Nephron progenitor cell (in vitro differentiated cells): ENCODE results near the gene CD177.
"Not testable (repeated sequence)": the region's sequence is repeated elsewhere in the genome, so short reads cannot be mapped to it uniquely, and the experiment has no call there.

ENCODE experiments used
- DNase-seq: peaks from one replicate; pipeline ENCODE4 v3.0.0; 2021
- H3K27ac Mint-ChIP-seq: 2 replicates; pipeline ENCODE4 v1.8.0; 2021; ENCODE audit warnings: mild to moderate bottlenecking, moderate library complexity, mixed read lengths
- H3K27me3 Mint-ChIP-seq: 2 replicates; pipeline ENCODE4 v1.8.0; 2021; ENCODE audit warnings: mild to moderate bottlenecking, low read depth, mixed read lengths; ENCODE audit not compliant: poor library complexity
- H3K36me3 Mint-ChIP-seq: 2 replicates; pipeline ENCODE4 v1.8.0; 2021; ENCODE audit warnings: low read depth, mixed read lengths
- H3K4me1 Mint-ChIP-seq: 2 replicates; pipeline ENCODE4 v1.8.0; 2021; ENCODE audit warnings: mixed read lengths
- H3K4me3 Mint-ChIP-seq: 2 replicates; pipeline ENCODE4 v1.8.0; 2021; ENCODE audit warnings: mild to moderate bottlenecking, moderate library complexity, mixed read lengths
- H3K9me3 Mint-ChIP-seq: 2 replicates; pipeline ENCODE4 v1.8.0; 2021; ENCODE audit warnings: mild to moderate bottlenecking, moderate library complexity, mixed read lengths
- TF ChIP-seq, protein P1 (sequence below): fragments of 200-600 bp; sonication (generic); IDR thresholded peaks from 2 replicates; pipeline ENCODE4 v1.5.0; 2021; ENCODE audit warnings: antibody characterized with exemption

CD177 gene

DNA sequence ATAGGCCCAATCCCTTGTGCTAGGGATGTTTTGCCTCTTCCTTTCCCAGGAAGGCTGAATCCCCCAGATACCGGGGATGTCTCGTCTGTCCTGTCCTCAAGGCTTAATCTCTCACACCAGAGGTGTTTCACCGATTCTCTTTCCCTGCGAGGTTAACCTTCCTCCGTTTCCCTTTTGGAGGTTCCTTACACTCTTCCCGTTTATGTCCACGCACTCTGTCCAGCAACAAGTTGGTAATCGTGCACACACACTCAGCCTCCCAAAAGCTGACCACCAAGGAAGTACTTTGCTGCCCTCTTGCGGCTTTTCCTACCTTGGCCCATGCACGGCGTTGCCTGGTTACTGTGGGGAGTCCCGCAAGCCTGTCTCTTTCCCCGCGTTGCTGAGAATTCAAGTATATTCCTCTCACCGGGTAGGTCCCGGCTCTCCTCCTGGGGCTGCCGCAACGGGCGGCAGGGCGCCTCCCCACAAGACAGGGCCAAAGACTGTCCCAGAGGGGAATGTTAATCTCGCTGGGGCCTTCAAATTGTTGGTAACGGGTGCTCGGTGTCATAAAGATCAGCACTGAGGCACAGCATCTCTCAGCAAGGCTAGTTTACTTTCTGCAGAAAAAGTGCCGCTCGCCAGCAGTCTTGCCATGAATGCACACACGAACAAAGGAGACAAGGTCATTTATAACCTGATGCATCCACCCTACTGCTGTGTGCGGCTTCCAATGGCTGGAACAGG lies 36.7 kb upstream of the CD177 start:
- H3K36me3 Mint-ChIP-seq: no peaks in the 10 kb centered on the region
- peak overlapping the region; percentile 46 for H3K4me3 Mint-ChIP-seq
- TF ChIP-seq, protein P1, sequence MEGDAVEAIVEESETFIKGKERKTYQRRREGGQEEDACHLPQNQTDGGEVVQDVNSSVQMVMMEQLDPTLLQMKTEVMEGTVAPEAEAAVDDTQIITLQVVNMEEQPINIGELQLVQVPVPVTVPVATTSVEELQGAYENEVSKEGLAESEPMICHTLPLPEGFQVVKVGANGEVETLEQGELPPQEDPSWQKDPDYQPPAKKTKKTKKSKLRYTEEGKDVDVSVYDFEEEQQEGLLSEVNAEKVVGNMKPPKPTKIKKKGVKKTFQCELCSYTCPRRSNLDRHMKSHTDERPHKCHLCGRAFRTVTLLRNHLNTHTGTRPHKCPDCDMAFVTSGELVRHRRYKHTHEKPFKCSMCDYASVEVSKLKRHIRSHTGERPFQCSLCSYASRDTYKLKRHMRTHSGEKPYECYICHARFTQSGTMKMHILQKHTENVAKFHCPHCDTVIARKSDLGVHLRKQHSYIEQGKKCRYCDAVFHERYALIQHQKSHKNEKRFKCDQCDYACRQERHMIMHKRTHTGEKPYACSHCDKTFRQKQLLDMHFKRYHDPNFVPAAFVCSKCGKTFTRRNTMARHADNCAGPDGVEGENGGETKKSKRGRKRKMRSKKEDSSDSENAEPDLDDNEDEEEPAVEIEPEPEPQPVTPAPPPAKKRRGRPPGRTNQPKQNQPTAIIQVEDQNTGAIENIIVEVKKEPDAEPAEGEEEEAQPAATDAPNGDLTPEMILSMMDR: peak; percentile 23
- H3K4me1 Mint-ChIP-seq: no peaks in the 10 kb centered on the region
- H3K27ac Mint-ChIP-seq: no peak overlapping the region
- peaks cover 66% of the 10 kb centered on the region for H3K9me3 Mint-ChIP-seq
- DNase-seq: peak; percentile 40
- peaks cover 5% of the 10 kb centered on the region for H3K27me3 Mint-ChIP-seq

DNA sequence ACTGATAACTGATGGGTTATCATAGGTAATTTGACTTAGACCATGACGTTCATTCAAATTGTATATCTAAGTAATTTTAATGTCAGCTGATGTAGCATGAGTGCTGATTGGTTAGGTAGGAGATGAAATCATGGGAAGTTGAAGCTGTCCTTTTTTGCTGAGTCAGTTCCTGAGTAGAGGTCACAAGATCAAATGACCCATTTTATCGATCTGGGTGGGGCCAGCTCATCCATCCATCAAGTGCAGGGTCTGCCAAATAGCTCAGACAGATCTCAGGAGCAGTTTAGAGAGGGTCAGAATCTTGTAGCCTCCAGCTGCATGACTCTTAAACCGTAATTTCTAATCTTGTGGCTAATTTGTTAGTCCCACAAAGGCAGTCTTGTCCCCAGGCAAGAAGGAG lies 35.3 kb upstream of the CD177 start:
- peaks cover 5% of the 10 kb centered on the region for H3K27me3 Mint-ChIP-seq
- H3K4me1 Mint-ChIP-seq: no peaks in the 10 kb centered on the region
- no peak overlapping the region for H3K27ac Mint-ChIP-seq
- TF ChIP-seq, protein P1: no peak
- no peak overlapping the region for H3K4me3 Mint-ChIP-seq
- no peaks in the 10 kb centered on the region for H3K36me3 Mint-ChIP-seq
- peaks cover 63% of the 10 kb centered on the region for H3K9me3 Mint-ChIP-seq
- DNase-seq: no peak

DNA sequence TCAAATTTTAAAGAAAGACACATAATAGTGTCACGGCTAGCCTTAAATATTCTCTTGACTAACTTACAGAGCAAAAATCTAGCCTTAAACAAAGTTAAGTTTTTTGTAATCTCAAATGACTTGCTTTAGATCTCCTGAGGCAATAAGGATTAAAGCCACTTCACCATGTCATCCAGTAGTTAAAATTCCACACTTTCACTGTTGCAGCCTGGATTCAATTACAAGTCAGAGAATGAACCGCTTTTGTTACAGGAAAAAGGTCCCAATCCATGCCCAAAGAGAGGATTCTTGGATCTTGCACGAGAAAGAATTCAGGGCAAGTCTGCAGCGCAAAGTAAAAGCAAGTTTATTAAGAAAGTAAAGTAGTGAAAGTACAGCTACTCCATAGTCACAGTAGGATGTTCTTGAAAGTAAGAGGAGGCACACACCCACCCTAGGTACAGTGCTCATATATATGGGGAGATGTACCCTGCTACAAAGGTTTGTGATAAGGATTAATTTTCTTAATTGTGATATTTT lies 34.6 kb upstream of the CD177 start:
- TF ChIP-seq, protein P1: no peak
- H3K9me3 Mint-ChIP-seq: peaks cover 60% of the 10 kb centered on the region
- peaks cover 5% of the 10 kb centered on the region for H3K27me3 Mint-ChIP-seq
- no peak for DNase-seq
- no peak overlapping the region for H3K4me3 Mint-ChIP-seq
- H3K4me1 Mint-ChIP-seq: no peaks in the 10 kb centered on the region
- H3K36me3 Mint-ChIP-seq: no peaks in the 10 kb centered on the region
- H3K27ac Mint-ChIP-seq: no peak overlapping the region

DNA sequence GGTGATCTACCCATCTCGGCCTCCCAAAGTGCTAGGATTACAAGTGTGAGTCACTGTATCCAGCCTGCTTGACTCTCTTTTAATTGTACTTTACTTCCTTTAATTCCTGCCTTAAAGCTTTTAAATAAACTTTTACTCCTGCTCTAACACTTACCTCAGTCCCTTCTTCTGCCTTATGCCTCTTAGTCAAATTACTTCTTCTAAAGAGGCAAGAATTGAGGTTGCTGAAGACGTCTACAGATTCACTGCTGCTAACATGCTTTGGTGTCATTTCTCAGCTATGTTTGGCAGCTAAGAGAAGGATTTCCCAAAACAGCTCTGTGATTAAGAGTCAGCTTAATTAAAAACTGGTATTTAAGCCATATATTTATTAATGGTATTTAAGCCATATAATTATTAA lies 32.9 kb upstream of the CD177 start:
- TF ChIP-seq, protein P1: no peak
- Mint-ChIP-seq H3K27me3 (peaks cover 5% of the 10 kb centered on the region), H3K9me3 (peaks cover 43% of the 10 kb centered on the region), H3K4me1 (no peaks in the 10 kb centered on the region), H3K4me3 (no peak overlapping the region), H3K27ac (no peak overlapping the region), H3K36me3 (no peaks in the 10 kb centered on the region)
- no peak for DNase-seq

DNA sequence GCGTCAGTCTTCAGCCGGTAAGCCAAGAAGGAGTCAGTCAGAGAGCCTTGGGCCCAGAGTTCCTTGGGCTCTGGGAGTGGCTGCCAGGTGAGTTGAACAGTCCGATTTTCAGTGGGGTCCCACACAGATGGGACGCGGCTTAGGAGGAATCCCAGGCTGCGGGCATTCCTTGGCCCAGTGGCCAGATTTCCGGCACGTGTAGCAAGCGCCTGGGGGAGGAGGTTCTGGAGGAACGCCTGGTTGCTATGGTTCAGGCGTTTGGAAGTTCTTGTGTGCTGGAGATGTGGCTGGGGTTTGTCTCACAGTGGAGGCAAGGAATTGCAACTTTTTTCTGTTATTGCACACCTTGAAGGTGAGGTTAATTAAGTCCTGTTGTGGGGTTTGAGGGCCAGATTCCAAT lies 26.7 kb upstream of the CD177 start:
- H3K36me3 Mint-ChIP-seq, H3K4me1 Mint-ChIP-seq, DNase-seq, H3K27me3 Mint-ChIP-seq, H3K4me3 Mint-ChIP-seq, H3K27ac Mint-ChIP-seq: not testable (repeated sequence)
- H3K9me3 Mint-ChIP-seq: peaks cover 17% of the 10 kb centered on the region

DNA sequence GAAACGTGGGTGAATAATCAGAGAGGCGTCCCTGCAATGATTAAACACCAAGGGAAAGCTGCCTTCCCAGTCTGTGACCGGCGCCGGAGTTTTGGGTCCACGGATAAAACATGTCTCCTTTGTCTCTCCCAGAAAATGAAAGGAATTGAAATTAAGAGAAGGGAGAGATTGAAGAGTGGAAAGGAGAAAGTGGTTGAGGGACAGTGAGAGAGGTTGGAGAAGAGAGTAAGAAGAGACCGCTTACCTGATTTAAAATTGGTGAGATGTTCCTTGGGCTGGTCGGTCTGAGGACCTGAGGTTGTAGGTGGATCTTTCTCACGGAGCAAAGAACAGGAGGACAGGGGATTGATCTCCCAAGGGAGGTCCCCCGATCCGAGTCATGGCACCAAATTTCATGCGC lies 24.9 kb upstream of the CD177 start:
- not testable (repeated sequence) for H3K27me3 Mint-ChIP-seq, H3K4me1 Mint-ChIP-seq, H3K4me3 Mint-ChIP-seq, H3K27ac Mint-ChIP-seq, H3K36me3 Mint-ChIP-seq, DNase-seq
- peaks cover 21% of the 10 kb centered on the region for H3K9me3 Mint-ChIP-seq

DNA sequence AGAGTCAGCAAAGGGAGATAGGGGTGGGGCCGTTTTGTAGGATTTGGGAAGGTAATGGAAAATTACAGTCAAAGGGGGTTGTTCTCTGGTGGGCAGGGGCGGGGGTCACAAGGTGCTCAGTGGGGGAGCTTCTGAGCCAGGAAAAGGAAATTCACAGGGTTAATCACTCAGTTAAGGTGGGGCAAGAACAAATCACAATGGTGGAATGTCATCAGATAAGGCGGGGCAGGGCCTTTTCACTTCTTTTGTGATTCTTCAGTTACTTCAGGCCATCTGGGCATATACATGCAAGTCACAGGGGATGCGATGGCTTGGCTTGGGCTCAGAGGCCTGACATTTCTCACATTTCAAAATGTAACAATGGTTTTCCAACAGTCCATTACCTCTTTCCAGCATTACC lies 24.4 kb upstream of the CD177 start:
- not testable (repeated sequence) for H3K36me3 Mint-ChIP-seq, H3K27ac Mint-ChIP-seq, H3K4me3 Mint-ChIP-seq, DNase-seq, H3K4me1 Mint-ChIP-seq, H3K27me3 Mint-ChIP-seq
- H3K9me3 Mint-ChIP-seq: peaks cover 22% of the 10 kb centered on the region
